Mesenchymal stem cell (in vitro differentiated cells and primary cell): ENCODE results near the gene AP3B1.

Experiments used
- DNase-seq: peaks from one replicate; pipeline ENCODE4 v3.0.0-alpha.2; 2013
- H2AFZ ChIP-seq: one replicate; pipeline ENCODE4 v1.6.1; 2013; ENCODE audit warnings: low read depth, mild to moderate bottlenecking, control low read depth, inconsistent platforms, low read length, moderate library complexity
- H2AK5ac ChIP-seq: 2 replicates; pipeline ENCODE4 v1.6.1; 2013; ENCODE audit warnings: low read length, moderate library complexity, mild to moderate bottlenecking, inconsistent platforms; ENCODE audit not compliant: severe bottlenecking
- H2BK120ac ChIP-seq: one replicate; pipeline ENCODE4 v1.6.1; 2013; ENCODE audit warnings: low read depth, mild to moderate bottlenecking, inconsistent platforms, low read length, moderate library complexity
- H2BK12ac ChIP-seq, 2 experiments: one replicate each; pipeline ENCODE4 v1.6.1; 2013; ENCODE audit warnings: inconsistent platforms in 2 of 2, low read length in 2 of 2, mild to moderate bottlenecking in 2 of 2, moderate library complexity in 2 of 2, control low read depth in 1 of 2
- H2BK15ac ChIP-seq: one replicate; pipeline ENCODE4 v1.6.1; 2013; ENCODE audit warnings: mild to moderate bottlenecking, low read depth, inconsistent platforms; ENCODE audit not compliant: poor library complexity, severe bottlenecking
- H2BK5ac ChIP-seq: 2 replicates; pipeline ENCODE4 v1.6.1; 2013; ENCODE audit warnings: low read depth, mild to moderate bottlenecking, low read length, control low read depth, inconsistent platforms; ENCODE audit not compliant: poor library complexity, severe bottlenecking
- H3K14ac ChIP-seq, 2 experiments: one replicate each; pipeline ENCODE4 v1.6.1; 2013; ENCODE audit warnings: inconsistent platforms in 2 of 2, low read length in 2 of 2, control low read depth in 1 of 2, mild to moderate bottlenecking in 1 of 2, moderate library complexity in 1 of 2
- H3K18ac ChIP-seq, 2 experiments: one replicate each; pipeline ENCODE4 v1.6.1; 2013; ENCODE audit warnings: inconsistent platforms in 2 of 2, low read length in 2 of 2, control low read depth in 1 of 2, low read depth in 1 of 2, mild to moderate bottlenecking in 1 of 2
- H3K23ac ChIP-seq, 2 experiments: one replicate each; pipeline ENCODE4 v1.6.1; 2013; ENCODE audit warnings: inconsistent platforms in 2 of 2, low read length in 2 of 2, mild to moderate bottlenecking in 2 of 2, moderate library complexity in 2 of 2, control low read depth in 1 of 2
- H3K27ac ChIP-seq: 2 replicates; pipeline ENCODE4 v1.5.1; 2013; ENCODE audit warnings: mild to moderate bottlenecking, moderate library complexity, low read length, control low read depth, inconsistent platforms; ENCODE audit not compliant: poor library complexity, severe bottlenecking
- H3K27me3 ChIP-seq, 2 experiments: 2 replicates each; pipeline versions ENCODE4 v1.6.1 to v1.7.0; 2013; ENCODE audit warnings: low read length in 2 of 2, mild to moderate bottlenecking in 2 of 2, moderate library complexity in 2 of 2, control low read depth in 1 of 2, inconsistent platforms in 1 of 2; ENCODE audit not compliant: control insufficient read depth in 1 of 2, insufficient read depth in 1 of 2
- H3K36me3 ChIP-seq, 2 experiments: 2 replicates each; pipeline versions ENCODE4 v1.6.1 to v1.7.0; 2013; ENCODE audit warnings: low read length in 2 of 2, control low read depth in 1 of 2, inconsistent platforms in 1 of 2, low read depth in 1 of 2, mild to moderate bottlenecking in 1 of 2; ENCODE audit not compliant: insufficient read depth in 2 of 2, control insufficient read depth in 1 of 2
- H3K4ac ChIP-seq, 2 experiments: one replicate each; pipeline ENCODE4 v1.6.1; 2013; ENCODE audit warnings: inconsistent platforms in 2 of 2, low read length in 2 of 2, mild to moderate bottlenecking in 2 of 2, moderate library complexity in 2 of 2, control low read depth in 1 of 2, low read depth in 1 of 2
- H3K4me1 ChIP-seq: 2 replicates; pipeline ENCODE4 v1.6.1; 2013; ENCODE audit warnings: low read depth, low read length, control low read depth; ENCODE audit not compliant: control insufficient read depth, insufficient read depth
- H3K4me2 ChIP-seq: 2 replicates; pipeline ENCODE4 v1.6.1; 2013; ENCODE audit warnings: low read length, mild to moderate bottlenecking, inconsistent platforms; ENCODE audit not compliant: poor library complexity, severe bottlenecking
- H3K4me3 ChIP-seq, 2 experiments: 2 replicates each; pipeline versions ENCODE4 v1.5.1 to v1.7.0; 2013; ENCODE audit warnings: low read length in 2 of 2, mild to moderate bottlenecking in 2 of 2, control low read depth in 1 of 2, low read depth in 1 of 2; ENCODE audit not compliant: insufficient read depth in 1 of 2
- H3K79me1 ChIP-seq: replicated peaks from 2 replicates; pipeline ENCODE4 v1.6.1; 2013; ENCODE audit warnings: mild to moderate bottlenecking, control low read depth, low read length, inconsistent platforms; ENCODE audit not compliant: poor library complexity, severe bottlenecking
- H3K9ac ChIP-seq: 2 replicates; pipeline ENCODE4 v1.7.0; 2013; ENCODE audit warnings: mild to moderate bottlenecking, low read length, moderate library complexity
- H3K9me3 ChIP-seq: 2 replicates; pipeline ENCODE4 v1.7.0; 2013; ENCODE audit warnings: mild to moderate bottlenecking, low read length; ENCODE audit not compliant: control insufficient read depth
- H4K8ac ChIP-seq: one replicate; pipeline ENCODE4 v1.6.1; 2013; ENCODE audit warnings: inconsistent platforms, mild to moderate bottlenecking, low read length, moderate library complexity
- H4K91ac ChIP-seq: one replicate; pipeline ENCODE4 v1.6.1; 2013; ENCODE audit warnings: mild to moderate bottlenecking, low read length, inconsistent platforms
- WGBS: methylation state at CpG from one replicate; pipeline ENCODE4 v1.1.7; 2013; ENCODE audit warnings: mixed read lengths; 5-methylcytosine and 5-hydroxymethylcytosine counted together

Gene AP3B1

DNA sequence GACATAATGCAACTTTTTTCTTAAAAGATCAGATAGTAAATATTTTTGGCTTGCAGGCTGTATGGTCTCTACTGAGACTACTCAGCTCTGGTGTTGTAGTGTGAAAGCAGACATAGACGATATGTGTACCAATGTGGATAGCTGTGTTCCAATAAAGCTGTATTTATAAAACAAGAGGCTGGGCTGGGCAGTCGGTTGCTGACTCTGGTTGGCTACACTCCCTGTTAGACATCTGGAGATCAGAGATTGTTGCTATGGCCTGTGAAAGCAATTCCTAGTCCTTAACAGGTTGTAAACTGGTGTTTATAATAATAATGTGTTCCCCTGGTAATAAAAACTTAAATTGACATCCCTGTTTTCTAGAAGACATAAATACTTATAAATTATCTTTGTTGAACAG lies 41.5 kb upstream of the AP3B1 start:
- 59% methylated on average over 2 of the region's 2 CpGs for WGBS
- DNase-seq, result no peak
- Histone ChIP-seq H3K27me3 (no peaks in the 10 kb centered on the region), H4K91ac (no peak overlapping the region), H2BK12ac (no peak overlapping the region), H3K4me3 (no peak overlapping the region), H2BK5ac (no peak overlapping the region), H3K18ac (no peak overlapping the region), H3K4ac (no peak overlapping the region), H3K23ac (no peak overlapping the region), H3K79me1 (no peaks in the 10 kb centered on the region), H4K8ac (no peak overlapping the region), H2AFZ (no peak overlapping the region), H3K4me2 (no peak overlapping the region), H3K36me3 (no peaks in the 10 kb centered on the region), H2AK5ac (no peak overlapping the region), H3K27ac (no peak overlapping the region), H3K14ac (no peak overlapping the region), H3K9ac (no peak overlapping the region), H3K9me3 (peaks cover 18% of the 10 kb centered on the region), H2BK15ac (no peak overlapping the region), H2BK120ac (no peak overlapping the region), H3K4me1 (no peaks in the 10 kb centered on the region)

DNA sequence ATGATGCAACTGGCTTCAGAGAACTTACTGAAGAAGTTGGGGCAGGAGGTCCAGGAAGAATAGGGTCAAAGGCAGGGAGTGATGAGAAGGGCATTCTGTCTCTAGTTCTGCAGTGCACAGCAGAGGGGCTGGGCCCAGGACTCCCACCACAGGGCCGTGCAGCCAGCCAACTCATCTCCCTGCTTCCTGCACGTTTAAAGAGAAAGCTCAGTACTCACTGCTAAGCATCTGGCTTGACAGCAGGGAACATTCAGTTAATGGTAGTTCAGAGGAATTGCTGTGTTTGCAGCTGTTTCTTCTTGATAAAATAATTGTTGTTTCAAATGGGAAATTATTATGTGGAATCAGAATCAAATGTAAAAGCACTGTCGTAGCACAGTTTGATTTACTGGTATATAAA lies 40.3 kb upstream of the AP3B1 start:
- Histone ChIP-seq H4K91ac (no peak overlapping the region), H3K36me3 (no peaks in the 10 kb centered on the region), H3K27me3 (no peaks in the 10 kb centered on the region), H3K4me3 (no peak overlapping the region), H3K9me3 (peaks cover 18% of the 10 kb centered on the region), H3K23ac (no peak overlapping the region), H3K4me2 (no peak overlapping the region), H2BK120ac (no peak overlapping the region), H3K4ac (no peak overlapping the region), H2BK12ac (no peak overlapping the region), H3K14ac (no peak overlapping the region), H3K9ac (no peak overlapping the region), H3K4me1 (no peaks in the 10 kb centered on the region), H3K18ac (peak overlapping the region in 1 of 2 experiments; percentile 24), H3K79me1 (no peaks in the 10 kb centered on the region), H2BK5ac (no peak overlapping the region), H2BK15ac (no peak overlapping the region), H3K27ac (no peak overlapping the region), H4K8ac (no peak overlapping the region), H2AK5ac (no peak overlapping the region), H2AFZ (peak overlapping the region; percentile 61)
- WGBS, result 57% methylated on average over 3 of the region's 3 CpGs
- no peak for DNase-seq

DNA sequence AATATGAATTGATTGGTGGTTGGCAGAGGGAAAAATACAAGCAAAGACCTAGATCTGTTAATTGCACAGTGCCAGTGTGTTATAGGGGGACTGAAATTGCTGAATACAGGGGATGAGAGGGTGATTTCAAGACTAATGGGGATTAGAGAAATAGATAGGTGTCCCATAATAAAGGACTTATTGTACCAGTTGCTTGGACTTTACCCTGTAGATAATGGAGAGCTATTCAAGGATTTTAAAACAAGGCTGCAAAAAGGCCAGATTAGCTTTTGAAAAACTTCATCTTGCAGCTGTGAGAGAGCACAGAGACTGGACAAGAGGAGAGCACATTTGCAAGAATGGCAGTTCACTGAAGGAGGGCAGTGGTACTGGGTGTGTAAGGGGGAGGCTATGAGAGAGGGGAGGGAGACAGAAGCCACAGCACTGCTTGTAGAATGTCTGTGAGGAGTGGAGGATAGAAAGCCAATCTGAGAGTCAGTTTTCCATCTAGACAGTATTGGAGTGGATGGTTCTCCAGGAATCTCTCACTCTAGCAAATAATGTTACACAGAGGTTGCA lies 37.1 kb upstream of the AP3B1 start:
- Histone ChIP-seq H2BK120ac (no peak overlapping the region), H2AK5ac (no peak overlapping the region), H2BK5ac (no peak overlapping the region), H3K18ac (no peak overlapping the region), H3K79me1 (no peaks in the 10 kb centered on the region), H3K4me1 (no peaks in the 10 kb centered on the region), H3K14ac (no peak overlapping the region), H2BK12ac (no peak overlapping the region), H4K91ac (no peak overlapping the region), H3K4me2 (no peak overlapping the region), H3K4ac (no peak overlapping the region), H2BK15ac (no peak overlapping the region), H3K36me3 (no peaks in the 10 kb centered on the region), H3K9me3 (no peaks in the 10 kb centered on the region), H4K8ac (no peak overlapping the region), H3K27me3 (no peaks in the 10 kb centered on the region), H2AFZ (no peak overlapping the region), H3K4me3 (no peak overlapping the region), H3K27ac (no peak overlapping the region), H3K23ac (no peak overlapping the region), H3K9ac (no peak overlapping the region)
- no peak for DNase-seq

DNA sequence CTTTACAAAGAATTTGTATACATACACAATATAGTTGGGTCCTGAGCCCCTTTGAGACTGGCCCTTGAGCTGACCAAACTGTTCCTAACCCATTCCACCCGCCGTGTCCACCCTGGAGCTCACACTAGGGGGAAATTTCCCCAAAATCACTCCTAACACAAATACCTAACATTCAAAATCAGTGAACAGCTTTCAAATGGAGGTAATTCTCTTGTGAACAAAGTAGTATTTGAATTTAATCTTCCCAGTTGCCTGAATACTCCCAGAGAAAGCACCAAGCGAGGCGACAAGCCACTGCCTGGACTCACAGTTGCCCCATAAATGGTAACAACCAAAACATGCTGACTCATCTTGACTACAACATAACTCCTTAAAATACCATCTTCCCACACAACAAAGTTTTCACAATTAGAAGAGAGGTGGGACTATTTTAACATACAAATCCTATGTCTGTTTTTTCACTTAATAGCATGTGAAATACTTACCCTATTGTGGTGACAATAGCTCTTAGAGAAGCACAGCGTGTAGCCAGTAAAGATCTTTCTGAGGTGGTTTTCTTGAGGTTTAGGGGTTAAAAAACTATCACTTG lies 34.2 kb upstream of the AP3B1 start:
- DNase-seq, result peak; percentile 17

More for the DNA sequence above, 34.2 kb upstream of the AP3B1 start:
- Histone ChIP-seq H2BK120ac (peak overlapping the region; percentile 49), H3K79me1 (no peaks in the 10 kb centered on the region), H3K23ac (no peak overlapping the region), H3K14ac (no peak overlapping the region), H4K8ac (peak overlapping the region; percentile 41), H4K91ac (no peak overlapping the region), H3K9me3 (no peaks in the 10 kb centered on the region), H2AK5ac (no peak overlapping the region), H3K27me3 (no peaks in the 10 kb centered on the region), H3K18ac (no peak overlapping the region), H2AFZ (no peak overlapping the region), H3K4me2 (no peak overlapping the region), H3K4me3 (no peak overlapping the region), H3K36me3 (no peaks in the 10 kb centered on the region), H3K9ac (peak overlapping the region; percentile 52), H3K27ac (no peak overlapping the region), H2BK12ac (no peak overlapping the region), H3K4me1 (no peaks in the 10 kb centered on the region), H2BK5ac (peak overlapping the region; percentile 19), H2BK15ac (no peak overlapping the region), H3K4ac (no peak overlapping the region)
- 85% methylated on average over 4 of the region's 5 CpGs for WGBS
